GM12873 (cell line): ENCODE data around the gene EGR2.

ENCODE experiments used
- TF ChIP-seq, protein P1 (sequence below): IDR thresholded peaks from 2 replicates; pipeline ENCODE4 v1.5.1; 2012; ENCODE audit warnings: low read depth, mild to moderate bottlenecking, moderate library complexity, low read length, control low read depth; ENCODE audit not compliant: insufficient read depth; ENCODE audit errors: missing control alignments

Gene EGR2

DNA sequence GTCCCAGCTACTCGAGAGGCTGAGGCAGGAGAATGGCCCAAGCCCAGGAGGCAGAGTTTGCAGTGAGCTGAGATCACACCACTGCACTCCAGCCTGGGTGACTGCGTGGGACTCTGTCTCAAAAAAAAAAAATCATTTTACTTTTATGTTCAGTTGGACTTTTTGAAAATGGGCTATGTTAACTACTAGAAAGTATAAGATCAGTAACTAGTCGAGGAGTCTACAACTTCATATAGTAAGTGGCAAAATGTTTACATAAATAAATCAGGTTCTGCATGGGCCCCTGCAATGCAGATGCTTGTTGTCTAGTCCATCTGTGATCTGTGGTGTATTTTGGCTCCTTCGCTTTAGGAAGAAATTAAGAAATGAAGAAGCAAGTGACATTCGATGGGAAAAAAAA, 23.9 kb downstream of the EGR2 start:
- TF ChIP-seq, protein P1, sequence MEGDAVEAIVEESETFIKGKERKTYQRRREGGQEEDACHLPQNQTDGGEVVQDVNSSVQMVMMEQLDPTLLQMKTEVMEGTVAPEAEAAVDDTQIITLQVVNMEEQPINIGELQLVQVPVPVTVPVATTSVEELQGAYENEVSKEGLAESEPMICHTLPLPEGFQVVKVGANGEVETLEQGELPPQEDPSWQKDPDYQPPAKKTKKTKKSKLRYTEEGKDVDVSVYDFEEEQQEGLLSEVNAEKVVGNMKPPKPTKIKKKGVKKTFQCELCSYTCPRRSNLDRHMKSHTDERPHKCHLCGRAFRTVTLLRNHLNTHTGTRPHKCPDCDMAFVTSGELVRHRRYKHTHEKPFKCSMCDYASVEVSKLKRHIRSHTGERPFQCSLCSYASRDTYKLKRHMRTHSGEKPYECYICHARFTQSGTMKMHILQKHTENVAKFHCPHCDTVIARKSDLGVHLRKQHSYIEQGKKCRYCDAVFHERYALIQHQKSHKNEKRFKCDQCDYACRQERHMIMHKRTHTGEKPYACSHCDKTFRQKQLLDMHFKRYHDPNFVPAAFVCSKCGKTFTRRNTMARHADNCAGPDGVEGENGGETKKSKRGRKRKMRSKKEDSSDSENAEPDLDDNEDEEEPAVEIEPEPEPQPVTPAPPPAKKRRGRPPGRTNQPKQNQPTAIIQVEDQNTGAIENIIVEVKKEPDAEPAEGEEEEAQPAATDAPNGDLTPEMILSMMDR = no peak

DNA sequence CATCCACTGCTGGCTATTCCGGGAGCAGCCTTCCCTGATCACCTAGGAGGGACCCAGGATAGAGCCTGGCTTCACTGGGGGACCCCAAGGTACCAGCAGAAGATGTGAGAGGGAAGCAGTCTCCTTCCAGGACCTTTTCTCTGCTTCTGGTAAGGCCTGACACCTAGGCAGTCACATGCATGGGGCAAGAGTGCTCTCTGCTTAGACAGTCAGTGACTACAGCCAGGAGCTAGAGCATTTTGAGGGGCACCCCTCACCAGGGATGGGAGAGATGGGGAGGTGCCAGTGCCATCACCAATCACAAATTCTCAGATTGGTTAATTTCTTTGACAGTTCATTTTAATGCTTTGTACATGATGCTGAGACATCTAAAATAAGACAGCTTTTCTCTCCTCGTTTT, 25.6 kb downstream of the EGR2 start:
- TF ChIP-seq, protein P1 = no peak

DNA sequence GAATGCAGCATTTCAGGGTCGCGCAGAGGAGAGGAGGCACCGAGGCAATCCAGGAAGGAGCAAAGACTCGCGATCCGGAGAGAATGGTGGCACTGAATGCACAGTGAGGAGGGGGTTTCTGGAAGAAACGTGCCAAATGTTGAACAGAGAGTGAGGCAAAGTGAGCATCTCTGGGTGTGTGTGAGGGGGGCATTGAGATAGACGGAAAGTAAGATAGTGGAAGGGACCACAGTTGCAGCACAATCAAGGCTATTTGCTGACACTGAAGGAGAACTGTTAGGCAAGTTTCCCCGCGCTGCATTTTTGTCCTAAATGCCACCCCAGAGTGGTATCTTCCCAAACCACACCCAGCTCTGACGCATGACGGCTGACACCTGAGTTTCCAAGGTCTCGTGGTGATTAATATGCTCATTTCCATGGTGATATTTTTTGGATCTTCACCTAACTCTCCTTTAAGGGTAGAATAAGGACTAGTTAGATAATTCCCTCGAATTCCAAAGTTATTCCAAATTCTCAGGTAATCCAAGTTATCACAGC, 26.1 kb downstream of the EGR2 start:
- TF ChIP-seq, protein P1 = no peak

DNA sequence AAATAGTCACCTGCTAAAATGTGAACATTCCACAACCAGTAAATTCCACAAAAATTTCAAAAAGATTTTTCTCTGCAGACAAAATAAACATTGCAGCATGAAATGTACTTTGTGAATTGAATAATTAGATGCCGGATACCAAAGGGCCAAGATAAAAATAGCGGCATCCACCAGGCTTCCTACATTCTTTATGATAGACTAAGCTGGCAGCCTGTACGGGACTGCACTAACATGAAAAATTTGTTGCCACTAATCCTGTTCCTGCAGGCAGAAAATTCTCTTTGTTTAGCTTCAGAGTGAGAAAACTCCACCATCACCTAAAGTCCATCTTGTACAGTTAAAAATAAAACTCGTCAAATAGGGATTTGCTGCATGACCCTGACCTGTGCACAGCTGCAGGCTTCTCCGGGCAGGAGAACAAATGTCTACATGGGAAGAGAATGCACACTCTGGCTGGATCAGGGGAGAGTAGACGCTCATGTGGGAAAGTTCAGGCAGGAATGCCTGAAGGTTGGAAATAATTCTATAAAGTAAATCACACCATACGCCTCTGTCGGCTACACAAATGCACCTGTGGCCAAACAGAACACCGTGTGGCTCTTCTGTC, 27.2 kb downstream of the EGR2 start:
- TF ChIP-seq, protein P1 = no peak

DNA sequence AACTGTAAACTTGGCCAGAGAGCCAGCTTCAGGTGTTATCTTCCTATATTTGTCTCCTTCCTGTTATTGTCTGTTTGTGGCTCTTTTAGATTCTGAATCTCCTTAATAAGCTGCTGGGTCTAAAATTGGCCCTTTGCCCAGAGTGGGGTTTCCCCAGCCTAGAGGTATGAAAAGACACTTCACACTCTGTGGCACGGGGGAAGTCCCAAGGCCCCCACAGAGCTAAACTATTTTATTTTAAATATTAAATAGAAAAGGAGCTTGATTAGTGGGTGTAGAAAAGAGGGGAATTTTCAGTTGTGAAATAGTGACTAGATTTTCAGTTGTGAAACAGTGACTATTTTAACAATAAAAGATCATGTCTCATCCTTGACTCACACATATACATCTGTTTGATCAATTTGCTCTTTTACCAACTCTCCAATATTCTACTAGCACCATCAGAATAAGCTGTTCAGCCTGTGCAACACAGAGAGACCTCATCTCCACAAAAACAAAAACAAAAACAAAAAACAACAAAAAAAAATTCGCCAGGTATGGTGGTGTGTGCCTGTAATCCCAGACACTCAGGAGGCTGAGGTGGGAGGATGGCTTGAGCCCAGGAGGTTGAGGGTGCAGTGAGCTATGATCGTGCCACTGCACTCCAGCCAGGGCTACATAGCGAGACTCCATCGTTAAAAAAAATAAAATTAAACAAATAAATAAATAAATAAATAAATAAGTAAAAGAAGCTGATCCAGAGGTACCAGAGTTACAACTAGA, 36.5 kb downstream of the EGR2 start:
- TF ChIP-seq, protein P1 = no peak

DNA sequence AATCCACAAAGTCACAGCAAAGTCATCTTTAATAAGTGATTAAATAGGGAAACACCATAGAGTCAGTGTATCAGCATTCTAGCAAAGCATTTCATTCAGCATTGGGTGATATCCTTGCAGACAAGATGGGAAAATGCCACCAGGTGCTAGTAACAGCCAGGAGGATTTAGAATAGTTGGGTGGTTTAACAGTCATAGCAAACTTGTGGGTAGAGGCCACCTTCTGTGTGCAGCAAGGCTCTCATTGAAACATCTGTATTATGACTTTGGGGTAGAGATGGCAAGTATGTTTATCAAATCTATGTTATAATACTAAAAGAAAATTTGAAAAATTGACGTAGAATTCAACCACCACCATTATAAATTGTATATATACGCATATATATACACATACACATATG, 38.0 kb downstream of the EGR2 start:
- TF ChIP-seq, protein P1 = no peak

DNA sequence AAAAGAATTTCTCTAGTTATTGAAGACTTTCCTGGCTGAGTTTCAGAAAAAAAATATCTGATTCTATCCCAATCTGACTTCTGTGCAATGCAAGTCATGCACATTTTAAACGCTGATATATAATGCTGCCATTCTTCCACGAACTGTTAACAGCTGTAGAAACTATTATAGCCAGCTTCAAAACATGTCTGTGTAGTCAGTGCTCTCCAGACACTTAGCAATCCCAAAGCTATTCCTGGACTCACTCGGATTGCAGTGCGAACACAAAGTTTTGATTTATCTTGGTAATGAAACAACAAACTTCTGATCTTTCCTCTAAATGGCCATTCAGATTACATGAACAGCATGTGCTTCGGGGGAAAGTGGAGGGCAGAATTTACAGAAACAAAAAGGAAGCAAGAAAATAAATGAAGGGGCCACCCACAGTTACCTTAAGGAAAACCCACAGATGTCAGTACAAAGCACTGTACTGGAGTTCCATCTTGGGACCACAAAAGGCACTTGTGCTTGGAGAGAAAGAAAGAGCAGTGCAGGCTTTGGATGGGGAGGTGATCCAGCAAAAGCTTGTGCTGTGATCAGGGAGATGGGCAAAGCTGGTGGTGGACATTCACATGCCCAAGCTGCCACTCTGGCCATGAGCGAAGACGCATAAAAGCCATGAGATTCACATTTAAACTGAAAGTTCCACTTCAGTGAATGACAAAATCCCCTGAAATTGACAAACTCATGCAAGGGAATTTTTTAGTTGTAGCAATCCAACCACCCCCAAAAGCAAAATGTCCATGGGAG, 43.8 kb downstream of the EGR2 start:
- TF ChIP-seq, protein P1 = no peak
